Measurements from ENCODE around the gene GPR135.
A peak's percentile ranks its signal among the peaks of the same experiment; 100 is the strongest.
"Not testable (repeated sequence)": the region's sequence is repeated elsewhere in the genome, so short reads cannot be mapped to it uniquely, and the experiment has no call there.

GPR135 gene

DNA sequence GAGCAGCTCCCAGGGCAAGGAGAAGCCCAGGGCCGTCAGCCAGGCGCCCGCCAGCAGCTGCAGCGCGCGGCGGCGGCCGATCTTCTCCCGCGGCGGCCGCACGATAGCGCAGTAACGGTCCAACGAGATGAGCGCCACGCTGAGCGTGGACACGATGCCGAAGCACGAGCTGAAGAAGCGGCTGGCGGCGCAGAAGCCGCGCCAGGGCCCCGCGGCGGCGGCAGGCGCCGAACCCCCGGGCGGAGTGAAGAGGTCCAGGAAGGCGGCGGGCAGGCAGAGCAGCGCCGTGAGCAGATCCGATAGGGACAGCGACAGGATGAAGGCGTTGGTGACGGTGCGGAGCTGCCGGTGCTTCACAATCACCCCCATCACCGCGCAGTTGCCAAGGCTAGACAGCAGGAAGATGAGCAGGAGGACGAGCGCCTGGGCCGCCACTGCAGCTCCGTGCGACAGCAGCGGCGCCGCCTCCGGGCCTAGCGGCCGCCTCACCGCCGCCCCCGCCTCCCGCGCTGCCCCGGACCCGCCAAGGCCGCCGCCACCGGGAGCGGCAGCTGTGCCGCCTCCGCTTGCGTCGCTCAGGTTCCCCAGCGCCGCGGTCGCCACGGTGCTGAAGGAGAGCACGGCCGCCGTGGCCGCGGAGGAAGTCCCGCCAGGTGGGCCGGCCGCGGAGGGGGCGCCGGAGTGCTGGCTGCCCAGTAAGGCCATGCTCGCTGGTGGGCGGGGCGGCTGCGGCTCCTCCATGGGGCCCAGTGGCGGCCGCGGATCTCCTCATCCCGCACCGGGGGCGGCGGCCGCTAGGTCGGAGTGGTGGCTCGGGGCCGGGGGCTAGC, 479 bp downstream of the GPR135 start:
- peak; percentile 30 for DNase-seq

DNA sequence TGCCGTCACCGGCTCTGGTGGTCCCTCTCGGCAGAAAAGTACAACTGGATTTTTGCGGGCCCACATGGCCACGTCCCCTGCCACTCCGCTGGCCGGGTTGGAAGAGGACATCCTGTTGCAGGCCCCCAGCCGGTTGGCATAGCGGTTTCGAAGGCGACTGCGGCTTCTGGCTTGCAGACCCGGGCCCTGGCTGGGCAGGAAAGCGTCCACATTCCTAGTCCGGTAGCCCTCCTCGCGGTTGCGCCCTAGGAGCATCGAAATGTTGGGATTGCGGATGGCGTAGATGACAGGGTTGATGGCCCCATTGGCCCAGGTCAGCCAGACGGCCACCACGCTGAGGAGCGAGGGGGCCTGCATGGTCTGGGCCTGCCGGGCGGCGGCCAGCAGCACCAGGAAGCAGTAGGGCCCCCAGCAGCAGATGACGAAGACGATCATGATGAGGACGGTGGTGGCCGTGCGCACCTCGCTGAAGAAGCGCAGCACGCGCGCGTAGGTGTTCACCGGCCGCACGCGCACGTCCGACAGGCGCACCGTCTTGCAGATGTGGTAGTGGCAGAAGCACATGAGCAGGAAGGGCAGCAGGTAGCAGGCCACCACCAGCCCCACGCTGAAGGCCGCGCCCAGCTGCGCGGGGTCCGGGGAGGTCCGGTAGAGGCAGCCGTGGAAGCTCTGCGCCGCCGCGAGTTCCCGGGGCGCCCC, 1.2 kb downstream of the GPR135 start:
- DNase-seq, result no peak

DNA sequence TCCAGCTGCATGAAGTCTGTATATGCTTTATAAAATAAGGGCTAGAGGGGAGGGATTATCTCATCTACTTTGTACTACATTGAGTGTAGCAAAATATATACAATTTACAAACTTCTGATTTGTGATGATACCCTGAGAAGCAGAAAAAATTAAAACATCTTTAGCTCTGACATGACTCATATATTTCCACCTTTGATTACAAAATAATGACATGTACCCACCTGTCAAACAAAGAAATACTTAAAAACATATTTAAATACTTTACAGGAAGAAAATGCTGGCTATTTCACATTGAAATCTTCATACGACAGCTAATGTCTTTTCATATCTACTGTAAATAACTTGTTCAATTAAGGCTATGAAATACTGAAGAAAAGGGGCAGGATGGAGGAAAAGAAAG, 3.3 kb downstream of the GPR135 start:
- DNase-seq, result no peak

DNA sequence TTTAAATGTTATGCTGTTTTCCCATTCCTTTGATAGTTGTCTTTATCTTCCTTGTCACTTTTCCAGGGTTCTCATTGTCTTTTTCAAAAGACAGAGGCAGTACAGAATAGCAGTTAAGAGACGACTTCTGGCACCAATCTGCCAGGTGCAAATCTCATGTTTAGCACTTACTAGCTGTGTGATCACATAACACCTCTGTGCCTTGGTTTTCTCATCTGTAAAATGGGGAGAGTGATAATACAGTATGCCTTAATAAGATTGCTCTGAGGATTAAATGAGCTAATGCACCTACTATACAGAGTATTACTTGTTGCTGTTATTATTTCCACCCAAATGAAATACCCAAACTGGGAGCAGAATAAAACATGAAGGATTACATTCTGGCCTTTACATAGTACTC, 4.8 kb downstream of the GPR135 start:
- no peak for DNase-seq

DNA sequence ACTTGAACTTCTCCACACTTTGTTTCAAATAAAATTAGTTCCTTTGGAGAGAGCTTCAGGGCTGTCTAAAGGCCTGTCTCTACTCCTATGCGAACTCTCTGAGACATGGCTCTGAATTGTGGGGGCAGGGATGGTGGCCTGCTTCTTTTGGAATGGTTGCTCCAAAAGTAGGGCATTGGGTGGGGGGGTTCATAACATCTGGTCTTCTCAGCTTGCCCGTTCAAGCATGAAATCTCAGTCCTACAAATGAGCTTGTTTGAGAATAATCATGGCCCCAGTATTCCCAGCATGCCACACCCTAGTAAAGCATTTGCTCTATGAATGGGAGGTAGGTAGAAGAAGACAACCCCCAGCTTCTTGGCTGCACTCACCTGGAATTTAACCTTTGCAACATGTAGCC, 6.7 kb downstream of the GPR135 start:
- no peak for DNase-seq

DNA sequence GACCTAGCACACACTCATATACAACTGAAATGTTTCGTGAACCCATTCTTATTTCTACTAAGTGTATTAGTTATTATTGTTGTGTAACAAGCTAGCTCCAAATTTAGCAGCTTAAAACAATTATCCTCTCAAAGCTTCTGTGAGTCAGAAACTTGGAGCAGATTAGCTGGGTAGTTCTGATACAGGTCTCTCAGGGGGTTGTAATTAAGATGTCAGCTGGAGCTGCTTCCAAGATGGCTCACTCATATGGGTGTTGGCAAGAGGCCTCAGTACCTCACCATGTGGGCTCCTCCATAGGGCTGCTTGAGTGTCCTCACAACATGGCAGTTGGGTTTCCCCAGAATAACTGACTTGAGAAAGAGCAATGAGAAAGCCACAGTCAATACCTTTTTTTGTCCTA, 9.8 kb downstream of the GPR135 start:
- DNase-seq, result no peak

DNA sequence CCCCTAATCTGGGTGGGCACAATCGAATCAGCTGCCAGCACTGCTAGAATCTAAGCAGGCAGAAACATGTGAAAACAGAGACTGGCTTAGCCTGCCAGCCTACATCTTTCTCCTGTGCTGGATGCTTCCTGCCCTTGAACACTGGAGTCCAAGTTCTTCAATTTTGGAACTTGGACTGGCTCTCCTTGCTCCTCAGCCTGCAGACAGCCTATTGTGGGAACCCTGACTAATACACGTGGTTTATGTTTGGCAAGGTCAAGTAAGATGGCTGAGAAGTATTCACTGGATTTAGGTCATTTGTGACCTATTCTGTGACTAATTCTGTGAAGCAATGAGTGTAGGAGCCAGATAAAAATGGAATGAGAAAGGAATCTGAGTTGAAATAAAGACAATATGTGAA, 11.0 kb downstream of the GPR135 start:
- peak; percentile 83 for DNase-seq

DNA sequence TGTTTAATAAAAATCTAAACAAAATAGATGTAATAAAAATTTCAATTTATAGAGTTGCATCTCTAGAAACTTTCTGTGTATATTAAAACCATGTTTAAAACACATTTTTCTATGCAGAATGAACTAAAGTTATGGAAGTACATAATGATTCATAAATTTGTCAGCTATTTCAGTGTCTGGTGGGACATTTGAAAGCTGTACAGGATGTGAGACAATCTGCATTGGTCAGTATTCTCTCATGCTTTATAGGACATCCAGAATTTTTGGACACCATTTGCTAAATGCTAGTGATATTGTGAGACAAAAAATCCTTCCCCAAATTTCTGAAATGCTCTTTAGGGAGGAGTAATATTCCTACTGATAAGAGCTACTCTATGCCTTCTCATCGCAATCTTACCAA, 13.3 kb downstream of the GPR135 start:
- no peak for DNase-seq

DNA sequence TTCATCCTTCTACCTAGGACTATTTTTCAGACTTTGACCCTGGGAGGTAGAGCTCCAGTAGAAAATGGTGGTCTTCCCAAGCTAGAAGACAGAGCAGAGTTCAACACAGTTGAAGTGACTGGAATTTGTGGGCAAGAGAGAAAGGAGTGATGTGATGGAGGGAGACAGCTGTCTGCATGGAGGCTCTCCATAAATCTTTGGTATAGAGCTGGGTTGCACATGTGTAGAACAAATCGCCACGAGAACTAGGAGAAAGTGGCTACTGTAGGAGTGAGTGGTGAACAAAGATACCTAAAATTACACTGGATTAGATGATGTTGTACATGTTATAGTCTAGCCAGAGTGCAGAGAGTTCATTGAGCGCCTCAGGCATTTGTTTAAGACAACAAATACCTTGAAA, 14.5 kb downstream of the GPR135 start:
- no peak for DNase-seq

DNA sequence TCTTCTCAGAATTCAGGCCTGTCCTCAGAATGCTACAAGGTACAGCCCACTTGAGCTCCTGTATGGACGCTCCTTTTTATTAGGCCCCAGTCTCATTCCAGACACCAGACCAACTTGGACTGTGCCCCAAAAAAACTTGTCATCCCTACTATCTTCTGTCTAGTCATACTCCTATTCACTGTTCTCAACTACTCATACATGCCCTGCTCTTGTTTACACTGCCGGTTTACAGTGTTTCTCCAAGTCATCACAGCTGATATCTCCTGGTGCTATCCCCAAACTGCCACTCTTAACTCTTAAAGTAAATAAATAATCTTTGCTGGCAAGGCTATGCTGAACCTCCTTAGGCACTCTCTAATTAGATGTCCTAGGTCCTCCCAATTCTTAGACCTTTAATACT, 16.5 kb downstream of the GPR135 start:
- not testable (repeated sequence) for DNase-seq

DNA sequence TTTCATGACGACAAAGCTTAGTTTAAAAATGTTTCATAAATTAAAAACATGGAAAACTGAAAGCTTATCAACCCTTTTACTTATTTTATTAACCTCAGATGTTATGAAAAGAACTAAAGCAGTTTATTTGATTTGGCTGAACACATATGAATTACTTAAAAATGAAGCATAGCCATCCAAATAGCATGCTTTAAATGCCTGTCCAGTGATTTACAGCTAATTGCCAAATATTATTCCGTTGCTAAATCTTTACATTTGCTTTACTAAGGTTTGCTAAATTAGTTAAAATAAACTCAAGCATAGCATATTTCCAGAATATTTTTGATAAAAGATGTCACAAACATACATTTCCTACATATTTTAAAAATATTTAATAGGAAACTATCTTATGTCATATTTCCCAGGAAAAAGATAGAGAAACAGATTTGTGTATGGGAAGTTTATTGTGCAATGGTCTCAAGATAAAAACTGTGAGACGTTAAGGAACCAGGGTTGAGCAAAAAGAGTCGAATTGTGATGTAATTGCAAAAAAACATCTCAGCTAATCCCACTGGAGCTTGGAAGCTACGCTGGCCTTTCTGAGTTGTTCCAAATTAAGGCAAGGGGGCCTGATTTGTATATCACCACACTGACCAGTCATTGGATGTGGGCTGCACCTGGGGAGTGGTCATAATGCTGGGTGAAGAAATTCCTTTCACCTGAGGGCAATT, 25.8 kb downstream of the GPR135 start:
- no peak for DNase-seq

DNA sequence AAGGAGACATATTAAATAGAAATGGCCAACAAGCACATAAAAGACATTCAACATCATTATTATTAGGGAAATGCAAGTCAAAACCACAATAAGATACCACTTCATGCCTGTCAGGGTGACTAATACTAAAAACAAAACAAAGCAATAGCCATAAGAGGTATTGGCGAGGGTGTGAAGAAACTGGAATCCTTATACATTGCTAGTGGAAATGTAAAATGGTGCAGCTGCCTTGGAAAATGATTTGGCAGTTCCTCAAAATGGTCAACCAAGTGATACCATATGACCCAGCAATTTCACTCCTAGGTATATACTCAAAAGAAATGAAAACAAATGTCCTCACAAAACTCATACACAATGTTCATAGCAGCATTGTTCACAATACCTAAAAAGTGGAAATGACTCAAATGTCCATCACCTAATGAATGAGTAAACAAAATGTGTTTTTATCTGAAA, 27.0 kb downstream of the GPR135 start:
- DNase-seq, result no peak

DNA sequence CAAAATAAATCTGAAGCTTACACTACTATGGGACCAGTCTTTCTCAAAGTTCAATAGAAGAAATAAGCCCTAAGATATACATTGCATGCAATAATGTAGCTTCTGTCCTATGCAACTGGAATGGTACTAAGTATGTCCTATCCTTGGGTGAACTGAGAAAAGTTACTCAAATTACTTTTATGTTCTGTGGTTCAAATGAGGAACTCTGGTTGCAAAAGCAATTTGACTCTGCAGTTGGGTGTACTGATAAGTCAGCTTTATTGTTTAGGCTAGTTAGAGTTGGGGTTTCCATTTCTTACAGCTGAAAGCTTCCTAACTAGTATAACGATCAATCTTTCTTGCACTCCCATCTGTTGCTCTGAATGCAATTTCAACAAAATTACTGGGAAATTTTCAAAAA, 29.2 kb downstream of the GPR135 start:
- DNase-seq, result no peak

DNA sequence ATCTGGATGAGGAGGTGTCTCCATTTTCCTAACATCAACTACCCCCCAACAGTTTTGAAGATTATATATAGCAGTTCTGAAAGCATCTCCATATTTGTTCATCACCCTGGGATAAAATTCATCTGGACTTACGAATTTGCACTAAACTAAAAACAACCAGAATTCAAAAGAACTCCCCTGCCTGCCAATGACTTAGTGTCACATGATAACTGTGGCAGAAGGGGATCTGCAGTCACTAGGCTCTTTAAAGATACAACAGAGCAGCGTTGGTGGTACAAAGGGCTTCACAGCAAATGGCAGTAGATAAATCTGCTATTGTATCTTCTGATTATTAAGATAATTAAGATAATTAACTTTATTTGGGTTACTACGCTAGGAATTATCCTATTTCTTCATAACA, 30.1 kb downstream of the GPR135 start:
- no peak for DNase-seq

DNA sequence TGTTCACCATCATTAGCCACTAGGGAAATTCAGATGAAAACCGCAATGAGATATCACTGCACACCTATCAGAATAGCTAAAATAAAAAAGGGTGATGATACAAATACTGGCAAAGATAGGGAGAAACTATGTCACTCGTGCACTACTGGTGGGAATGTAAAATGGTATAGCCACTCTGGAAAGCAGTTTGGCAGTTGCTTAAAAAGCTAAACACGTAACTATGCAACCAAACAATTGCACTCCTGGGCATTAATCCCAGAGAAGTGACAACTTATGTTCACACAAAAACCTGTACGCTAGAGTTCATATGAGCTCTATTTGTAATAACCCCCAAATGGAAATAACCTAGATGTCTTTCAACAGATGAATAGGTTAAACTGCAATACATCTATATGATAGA, 35.4 kb downstream of the GPR135 start:
- no peak for DNase-seq

DNA sequence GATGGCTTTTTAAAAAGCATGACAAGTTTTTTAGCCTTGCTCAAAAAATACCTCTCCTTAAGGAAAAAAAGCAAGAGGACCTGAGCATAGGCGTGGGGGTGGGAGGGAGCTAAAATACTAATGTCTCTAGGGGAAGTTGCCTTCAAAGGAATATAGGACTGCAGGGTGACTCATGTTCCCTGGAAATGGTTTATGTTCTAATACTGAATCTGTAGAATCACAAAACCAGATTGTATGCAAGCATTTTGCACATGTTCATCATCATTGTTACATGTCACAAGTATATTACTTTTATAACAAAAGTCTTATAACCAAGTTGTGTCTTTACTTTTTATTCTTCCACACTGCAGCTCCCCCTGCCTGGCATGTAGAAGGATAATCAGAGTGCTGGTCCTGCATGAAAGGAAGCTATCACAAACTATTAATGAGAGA, 36.6 kb downstream of the GPR135 start:
- DNase-seq, result no peak

DNA sequence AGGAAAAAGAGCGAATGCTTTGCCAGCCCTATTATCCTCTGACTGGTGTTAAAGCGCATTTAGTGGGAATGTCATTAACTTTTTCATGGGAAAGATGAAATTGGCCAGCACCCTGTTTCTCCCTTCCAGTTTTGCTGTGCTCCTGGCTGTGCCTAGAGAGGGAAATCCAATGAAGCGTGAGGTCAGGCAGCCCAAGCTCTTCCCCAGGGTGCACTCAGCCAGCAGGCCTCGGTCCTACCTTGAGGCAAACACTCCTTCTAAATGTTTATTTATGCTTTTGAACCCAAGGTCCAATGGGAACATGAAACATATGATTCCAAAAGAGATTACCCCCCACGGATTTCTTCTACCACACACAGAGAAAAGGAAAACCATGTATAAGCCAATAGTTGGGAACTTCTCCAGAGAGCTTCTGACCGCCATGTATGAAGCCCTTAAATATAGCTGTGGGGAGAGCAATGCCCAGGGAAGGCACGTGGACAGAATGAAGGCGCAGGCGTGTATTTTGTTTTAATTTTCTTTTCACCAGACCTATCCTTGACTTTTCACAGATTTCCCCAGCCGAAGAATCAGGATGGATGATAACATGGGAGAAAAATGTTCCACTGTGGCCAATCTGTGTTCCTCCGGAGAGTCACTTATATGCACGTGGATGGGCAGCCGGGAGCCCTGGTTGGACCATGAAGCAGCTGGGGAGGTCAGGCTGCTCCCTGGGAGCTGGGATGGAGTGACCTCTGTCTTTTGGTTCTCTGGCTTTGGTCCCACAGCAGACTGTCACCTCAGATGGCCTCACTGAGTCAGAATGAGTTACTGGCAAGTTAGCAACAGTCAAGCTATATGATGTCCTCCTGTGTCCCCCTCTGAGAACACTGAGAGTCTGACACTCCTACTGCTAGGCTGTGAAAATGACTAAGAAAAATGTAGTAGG, 37.3 kb downstream of the GPR135 start:
- no peak for DNase-seq

DNA sequence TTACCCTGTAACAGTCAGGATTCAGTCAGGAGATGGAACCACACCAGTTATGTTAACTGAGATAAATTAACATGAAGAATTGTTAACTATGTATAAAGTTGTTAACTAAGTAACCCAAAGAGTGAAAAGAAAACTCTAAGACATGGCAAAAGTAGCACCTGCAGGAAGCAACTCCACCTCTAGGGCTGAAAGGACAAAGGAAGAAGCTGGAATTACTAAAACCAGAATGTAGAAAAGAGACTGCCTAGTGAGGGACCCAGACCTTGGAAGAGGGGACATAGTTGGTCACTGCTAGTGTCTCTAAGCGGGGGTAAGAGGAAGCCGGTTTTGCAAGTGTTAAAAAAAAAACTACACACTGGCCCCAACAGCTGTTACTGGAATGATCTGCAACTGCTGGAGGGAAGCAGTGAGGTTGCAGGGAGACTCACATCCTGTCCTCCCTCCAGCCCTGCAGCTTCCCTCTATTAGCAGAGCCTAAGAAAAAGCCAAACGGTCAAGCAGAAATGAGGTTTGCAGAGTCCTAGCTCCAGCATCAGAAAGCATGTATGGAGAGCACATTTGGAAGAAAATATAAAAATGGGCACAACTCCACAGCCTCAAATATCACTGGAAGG, 39.8 kb downstream of the GPR135 start:
- DNase-seq, result no peak

DNA sequence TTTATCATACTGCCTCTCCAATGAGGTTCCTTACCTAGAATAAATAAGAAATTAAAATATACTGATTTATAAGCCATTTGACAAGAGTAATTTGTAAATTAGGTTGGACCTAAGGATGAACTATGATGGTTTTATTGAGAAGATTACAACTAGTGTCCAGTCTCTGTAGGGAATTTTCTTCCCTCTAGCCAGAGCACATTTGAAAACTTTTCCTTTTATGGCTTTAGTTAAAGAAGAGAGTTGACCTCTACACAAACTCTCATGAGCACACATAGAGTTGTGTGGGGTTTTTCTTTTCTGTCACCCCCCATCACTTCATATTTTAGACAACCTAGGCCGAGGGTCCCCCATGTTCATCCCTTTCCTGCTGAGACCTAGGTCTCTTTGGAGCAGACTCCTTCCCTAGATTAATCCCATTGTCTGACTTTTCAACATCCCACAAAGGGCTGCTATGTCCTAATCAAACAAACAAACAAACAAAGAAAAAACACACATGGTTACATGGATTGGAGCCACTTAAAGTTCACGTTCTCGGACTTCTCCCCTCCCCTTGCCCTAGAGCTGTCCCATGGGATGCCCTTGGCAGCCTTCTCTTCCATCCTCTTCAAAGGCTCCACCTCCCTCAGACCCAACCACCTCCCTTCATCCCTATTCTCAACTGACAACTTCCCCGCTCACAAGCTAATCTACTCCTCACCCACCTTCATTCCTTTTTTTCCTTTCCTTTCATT, 40.7 kb downstream of the GPR135 start:
- DNase-seq, result no peak

DNA sequence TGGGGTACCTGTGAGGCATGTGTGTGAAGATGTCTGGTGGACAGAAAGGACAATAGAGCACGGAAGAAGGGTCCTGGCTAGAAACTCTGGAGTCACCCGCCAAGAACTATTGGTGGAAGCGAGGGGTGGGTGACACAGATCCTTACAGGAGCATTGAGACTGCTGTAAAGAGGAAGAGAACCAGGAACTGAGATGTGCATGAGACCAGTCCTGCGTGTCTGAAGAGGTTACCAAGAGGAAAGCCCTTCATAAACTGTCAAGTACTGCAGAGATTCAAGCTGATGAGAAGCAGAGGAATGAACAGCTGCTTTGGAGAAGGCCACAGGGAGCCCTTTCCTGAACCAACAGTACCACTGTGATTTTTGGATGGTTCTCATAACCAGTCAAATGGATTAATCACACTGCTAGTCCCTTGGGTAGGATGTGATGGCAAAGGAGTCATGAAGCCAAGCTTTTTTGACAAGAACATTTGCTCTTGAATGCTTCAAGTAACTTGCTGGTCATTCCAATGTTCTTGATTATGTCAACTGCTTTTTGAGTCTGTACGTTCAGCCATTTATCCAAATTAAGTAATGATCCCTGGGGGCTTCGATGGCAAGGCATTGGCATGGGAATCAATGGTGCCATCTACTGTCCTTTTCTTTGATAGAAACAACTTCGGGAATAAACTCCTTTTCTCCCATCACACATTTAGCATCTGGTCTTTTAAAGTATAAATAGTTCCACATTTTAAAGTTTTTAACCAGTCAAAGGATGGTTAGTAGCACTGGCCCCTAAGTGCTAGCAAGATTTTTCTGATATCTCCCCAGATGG, 42.9 kb downstream of the GPR135 start:
- DNase-seq, result no peak

DNA sequence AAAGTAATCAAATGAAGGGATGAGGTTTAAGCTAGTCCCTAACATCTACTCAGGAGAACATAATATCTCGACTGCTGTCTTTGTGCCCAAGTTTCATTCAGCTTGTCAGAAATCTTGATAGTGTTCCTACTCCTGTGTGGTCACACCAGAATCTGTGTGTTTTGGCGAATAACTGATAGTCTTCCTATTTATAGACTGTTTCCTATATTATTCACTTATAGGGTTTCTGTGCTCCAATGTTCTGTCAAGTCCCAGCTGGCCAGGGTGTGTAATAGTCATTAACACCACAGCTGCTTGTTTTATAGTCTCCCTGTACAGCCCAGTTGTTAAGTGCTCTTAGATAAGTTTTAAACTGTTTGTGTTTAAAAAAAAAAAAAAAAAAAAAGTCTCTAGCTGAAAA, 45.9 kb downstream of the GPR135 start:
- no peak for DNase-seq
